Smooth muscle cell of the umbilical artery (primary cell): ENCODE measurements around the gene TRAPPC13. TPM values are rescaled to one million over a fixed set of nuclear protein-coding genes. Genes with fewer than 3 reads are reported as not detected.

Experiments used
- total RNA-seq: library from RNA; depleted of rRNA; stranded (reverse); fragments of >200 nt; gene quantifications from 2 replicates; pipeline ENCODE4 v1.2.3, GENCODE V29; 2014

The TRAPPC13 gene
- 34.7 TPM in 2 replicates for total RNA-seq

GRCh38 chr5:65624571-65625555 lies at the start of gene TRAPPC13, which contains the start of gene SHLD3:
TSS of gene TRAPPC13 (plus strand) at chr5:65625027. CDS start at chr5:65625061, 34 bp downstream.
TSS of gene SHLD3 (plus strand) at chr5:65625027. CDS start at chr5:65629588, 4,561 bp downstream.

GRCh38 chr5:65624025-65624570 lies 729 bp upstream of the TRAPPC13 start, which contains the start of gene TRIM23:
TSS of gene TRIM23 (minus strand) at chr5:65624333. CDS start at chr5:65624274, 59 bp downstream.

Other genes with a start within 250 kb of the TRAPPC13 start
- gene ADAMTS6, start 143.1 kb upstream of the TRAPPC13 start, total RNA-seq, result 86.5 and 141 TPM in 2 replicates
- 1.8 and 13.6 TPM in 2 replicates for gene CENPK, start 61.9 kb upstream of the TRAPPC13 start, total RNA-seq
- 44.8 and 45.7 TPM in 2 replicates for gene PPWD1, start 61.7 kb upstream of the TRAPPC13 start, total RNA-seq
- 30.8 and 39.2 TPM in 2 replicates for gene TRIM23, start 694 bp upstream of the TRAPPC13 start, total RNA-seq
- gene SHLD3, start within 50 bp of the TRAPPC13 start, total RNA-seq, result 3.9 and 5.0 TPM in 2 replicates
- 14.3 and 26.7 TPM in 2 replicates for gene SGTB, start 97.1 kb downstream of the TRAPPC13 start, total RNA-seq
- 25.5 and 62.8 TPM in 2 replicates for gene NLN, start 97.2 kb downstream of the TRAPPC13 start, total RNA-seq